Tibial nerve (tissue), 4 donors: Measurements from ENCODE around the gene EFNB3.

ENCODE experiments used
- CTCF ChIP-seq, 5 experiments: fragments of 200-600 bp in 3 of 5; fragments of 450-650 bp in 2 of 5; sonication (generic) in 3 of 5; IDR thresholded peaks; one replicate each; pipeline ENCODE4 v1.5.1; 2016 to 2019; ENCODE audit warnings: antibody characterized with exemption in 5 of 5, mild to moderate bottlenecking in 3 of 5, moderate library complexity in 2 of 5
- EP300 ChIP-seq, 2 donors: sonication (generic); formaldehyde crosslinking; IDR thresholded peaks; one replicate each; pipeline ENCODE4 v1.6.1; 2017; ENCODE audit warnings: antibody characterized with exemption in 2 of 2, mild to moderate bottlenecking in 1 of 2
- POLR2A ChIP-seq, 2 donors: fragments of 450-650 bp; IDR thresholded peaks; one replicate each; pipeline ENCODE4 v1.6.1; 2017; ENCODE audit warnings: antibody characterized with exemption in 2 of 2, mild to moderate bottlenecking in 2 of 2, moderate library complexity in 2 of 2

- no peak for TF ChIP-seq CTCF (IDR thresholded peaks at IDR 0.05)
- TF ChIP-seq POLR2A (IDR thresholded peaks at IDR 0.05), result no peak
- TF ChIP-seq EP300 (IDR thresholded peaks at IDR 0.05), result no peak
These were observed 6.2 kb downstream of the EFNB3 start for GRCh38 chr17:7711051-7711755.
